M059J (cell line): ENCODE data around the gene ZNF579. TPM values are rescaled to one million over a fixed set of nuclear protein-coding genes. Genes with fewer than 3 reads are reported as not detected.
"Not testable (repeated sequence)": the region's sequence is repeated elsewhere in the genome, so short reads cannot be mapped to it uniquely, and the experiment has no call there.

ENCODE experiments used
- DNase-seq: peaks from one replicate; pipeline ENCODE4 v3.0.0-alpha.2; 2012; ENCODE audit warnings: low read depth
- total RNA-seq: library from RNA; depleted of rRNA; stranded (reverse); fragments of >200 nt; shearing (Covaris generic); gene quantifications from 2 replicates; pipeline ENCODE4 v1.2.3, GENCODE V29; 2014; rRNA removed

ZNF579 gene
- total RNA-seq, 1 experiment from 2014 or later = 4.3 TPM

- DNase-seq = no peak
Observed at GRCh38 chr19:55540619-55541018, 40.0 kb downstream of the ZNF579 start.

GRCh38 chr19:55539090-55539984 is 41.3 kb downstream of the ZNF579 start:
- no peak for DNase-seq

GRCh38 chr19:55538132-55538531 is 42.5 kb downstream of the ZNF579 start:
- DNase-seq = no peak

GRCh38 chr19:55537741-55538111 is 42.9 kb downstream of the ZNF579 start:
- DNase-seq = no peak

- DNase-seq = no peak
Observed at GRCh38 chr19:55536951-55537740, 43.5 kb downstream of the ZNF579 start, which contains the start of gene SBK2. Gene SBK2, minus strand, starts transcription at chr19:55537133. Its CDS starts 839 bp downstream, at chr19:55536294.

- no peak for DNase-seq
Observed at GRCh38 chr19:55536366-55536765, 44.3 kb downstream of the ZNF579 start.

- DNase-seq = no peak
Observed at GRCh38 chr19:55535965-55536350, 44.7 kb downstream of the ZNF579 start.

- DNase-seq = no peak
Observed at GRCh38 chr19:55535173-55535964, 45.3 kb downstream of the ZNF579 start.

- DNase-seq = not testable (repeated sequence)
Observed at GRCh38 chr19:55534280-55534679, 46.4 kb downstream of the ZNF579 start.

GRCh38 chr19:55530996-55531395 is 49.7 kb downstream of the ZNF579 start:
- DNase-seq = no peak

GRCh38 chr19:55529636-55530234 is 50.9 kb downstream of the ZNF579 start:
- no peak for DNase-seq

GRCh38 chr19:55528030-55528803 is 52.4 kb downstream of the ZNF579 start:
- DNase-seq = no peak

- DNase-seq = no peak
Observed at GRCh38 chr19:55527197-55528029, 53.2 kb downstream of the ZNF579 start.

Other genes with a start within 250 kb of the ZNF579 start
- gene KMT5C, start 241.0 kb downstream of the ZNF579 start, total RNA-seq = 5.2 and 10.0 TPM in 2 replicates
- 0.30 TPM in 1 of 2 replicates, not detected in the other for gene COX6B2, start 226.1 kb downstream of the ZNF579 start, total RNA-seq
- gene GARIN5B, start 217.6 kb downstream of the ZNF579 start, total RNA-seq = not detected in 2 replicates
- 23.0 and 39.1 TPM in 2 replicates for gene IL11, start 210.4 kb downstream of the ZNF579 start, total RNA-seq
- 0.22 TPM in 1 of 2 replicates, not detected in the other for gene TMEM190, start 204.0 kb downstream of the ZNF579 start, total RNA-seq
- gene TMEM238, start 196.6 kb downstream of the ZNF579 start, total RNA-seq = 1.1 and 1.2 TPM in 2 replicates
- gene RPL28, start 194.9 kb downstream of the ZNF579 start, total RNA-seq = 452 and 738 TPM in 2 replicates
- 192 and 378 TPM in 2 replicates for gene UBE2S, start 173.1 kb downstream of the ZNF579 start, total RNA-seq
- gene SHISA7, start 137.5 kb downstream of the ZNF579 start, total RNA-seq = not detected in 2 replicates
- 123 and 134 TPM in 2 replicates for gene ISOC2, start 119.2 kb downstream of the ZNF579 start, total RNA-seq
- not detected in 2 replicates for gene C19orf85, start 116.1 kb downstream of the ZNF579 start, total RNA-seq
- 8.8 and 13.9 TPM in 2 replicates for gene ZNF628, start 104.2 kb downstream of the ZNF579 start, total RNA-seq
- gene NAT14, start 95.7 kb downstream of the ZNF579 start, total RNA-seq = 14.4 and 26.1 TPM in 2 replicates
- 1.8 and 7.2 TPM in 2 replicates for gene SSC5D, start 92.4 kb downstream of the ZNF579 start, total RNA-seq
- 0.20 TPM in 1 of 2 replicates, not detected in the other for gene SBK2, start 43.7 kb downstream of the ZNF579 start, total RNA-seq
- gene SBK3, start 35.3 kb downstream of the ZNF579 start, total RNA-seq = not detected in 2 replicates
- gene FIZ1, start 18.7 kb upstream of the ZNF579 start, total RNA-seq = 0.81 and 6.3 TPM in 2 replicates
- 11.7 and 14.7 TPM in 2 replicates for gene ZNF524, start 19.4 kb upstream of the ZNF579 start, total RNA-seq
- gene ZNF865, start 24.8 kb upstream of the ZNF579 start, total RNA-seq = 1.4 and 2.5 TPM in 2 replicates
- 2.2 and 5.1 TPM in 2 replicates for gene ZNF784, start 43.7 kb upstream of the ZNF579 start, total RNA-seq
- 18.2 and 20.9 TPM in 2 replicates for gene ZNF580, start 60.2 kb upstream of the ZNF579 start, total RNA-seq
- gene ZNF581, start 62.8 kb upstream of the ZNF579 start, total RNA-seq = 12.6 and 15.9 TPM in 2 replicates
- 4.9 and 5.1 TPM in 2 replicates for gene CCDC106, start 67.4 kb upstream of the ZNF579 start, total RNA-seq
- gene U2AF2, start 74.2 kb upstream of the ZNF579 start, total RNA-seq = 140 and 148 TPM in 2 replicates
- 27.7 and 102 TPM in 2 replicates for gene EPN1, start 94.4 kb upstream of the ZNF579 start, total RNA-seq
- not detected in 2 replicates for gene NLRP9, start 157.6 kb upstream of the ZNF579 start, total RNA-seq
- not detected in 2 replicates for gene RFPL4A, start 178.2 kb upstream of the ZNF579 start, total RNA-seq
- gene RFPL4AL1, start 188.3 kb upstream of the ZNF579 start, total RNA-seq = not detected in 2 replicates